ENCODE data around the gene PRCD.

Gene PRCD

GRCh38 chr17:76540381-76541300 is 797 bp downstream of the PRCD start:
- DNase-seq (ENCODE audit: low spot score) = peak; percentile 99

- no peak for DNase-seq (ENCODE audit: low spot score)
Measured at GRCh38 chr17:76541739-76542454, 2.1 kb downstream of the PRCD start.

GRCh38 chr17:76542566-76542971 is 2.7 kb downstream of the PRCD start:
- DNase-seq (ENCODE audit: low spot score) = no peak

GRCh38 chr17:76542984-76543383 is 3.1 kb downstream of the PRCD start:
- DNase-seq (ENCODE audit: low spot score) = no peak

GRCh38 chr17:76543482-76543825 is 3.6 kb downstream of the PRCD start:
- DNase-seq (ENCODE audit: low spot score) = no peak

- DNase-seq (ENCODE audit: low spot score) = no peak
Measured at GRCh38 chr17:76543826-76544545, 4.1 kb downstream of the PRCD start.

GRCh38 chr17:76544546-76545365 is 4.9 kb downstream of the PRCD start:
- no peak for DNase-seq (ENCODE audit: low spot score)

GRCh38 chr17:76545918-76546555 is 6.2 kb downstream of the PRCD start:
- DNase-seq (ENCODE audit: low spot score) = no peak

- no peak for DNase-seq (ENCODE audit: low spot score)
Measured at GRCh38 chr17:76546556-76547182, 6.8 kb downstream of the PRCD start.

- peak; percentile 86 for DNase-seq (ENCODE audit: low spot score)
Measured at GRCh38 chr17:76547183-76547641, 7.4 kb downstream of the PRCD start.

- no peak for DNase-seq (ENCODE audit: low spot score)
Measured at GRCh38 chr17:76547642-76548202, 7.9 kb downstream of the PRCD start.

GRCh38 chr17:76548378-76549214 is 8.8 kb downstream of the PRCD start:
- no peak for DNase-seq (ENCODE audit: low spot score)

GRCh38 chr17:76549215-76549518 is 9.3 kb downstream of the PRCD start:
- no peak for DNase-seq (ENCODE audit: low spot score)

GRCh38 chr17:76549539-76549938 is 9.7 kb downstream of the PRCD start:
- DNase-seq (ENCODE audit: low spot score) = no peak

- DNase-seq (ENCODE audit: low spot score) = no peak
Measured at GRCh38 chr17:76550712-76551615, 11.1 kb downstream of the PRCD start.

- no peak for DNase-seq (ENCODE audit: low spot score)
Measured at GRCh38 chr17:76551685-76552084, 11.8 kb downstream of the PRCD start.

GRCh38 chr17:76553178-76553908 is 13.5 kb downstream of the PRCD start:
- DNase-seq (ENCODE audit: low spot score) = no peak

GRCh38 chr17:76554131-76554530 is 14.3 kb downstream of the PRCD start:
- DNase-seq (ENCODE audit: low spot score) = peak; percentile 24

Measured in D341Med (cell line).